ENCODE data around the gene ZNF593. TPM values are rescaled to one million over a fixed set of nuclear protein-coding genes. Genes with fewer than 3 reads are reported as not detected.

The ZNF593 gene
- total and polyA plus RNA-seq, 9 of the 15 experiments (the other 6 are each of a cell fraction or from before 2014, with no cell fraction given), result 9.8 to 334 (median 48.2) TPM

DNA sequence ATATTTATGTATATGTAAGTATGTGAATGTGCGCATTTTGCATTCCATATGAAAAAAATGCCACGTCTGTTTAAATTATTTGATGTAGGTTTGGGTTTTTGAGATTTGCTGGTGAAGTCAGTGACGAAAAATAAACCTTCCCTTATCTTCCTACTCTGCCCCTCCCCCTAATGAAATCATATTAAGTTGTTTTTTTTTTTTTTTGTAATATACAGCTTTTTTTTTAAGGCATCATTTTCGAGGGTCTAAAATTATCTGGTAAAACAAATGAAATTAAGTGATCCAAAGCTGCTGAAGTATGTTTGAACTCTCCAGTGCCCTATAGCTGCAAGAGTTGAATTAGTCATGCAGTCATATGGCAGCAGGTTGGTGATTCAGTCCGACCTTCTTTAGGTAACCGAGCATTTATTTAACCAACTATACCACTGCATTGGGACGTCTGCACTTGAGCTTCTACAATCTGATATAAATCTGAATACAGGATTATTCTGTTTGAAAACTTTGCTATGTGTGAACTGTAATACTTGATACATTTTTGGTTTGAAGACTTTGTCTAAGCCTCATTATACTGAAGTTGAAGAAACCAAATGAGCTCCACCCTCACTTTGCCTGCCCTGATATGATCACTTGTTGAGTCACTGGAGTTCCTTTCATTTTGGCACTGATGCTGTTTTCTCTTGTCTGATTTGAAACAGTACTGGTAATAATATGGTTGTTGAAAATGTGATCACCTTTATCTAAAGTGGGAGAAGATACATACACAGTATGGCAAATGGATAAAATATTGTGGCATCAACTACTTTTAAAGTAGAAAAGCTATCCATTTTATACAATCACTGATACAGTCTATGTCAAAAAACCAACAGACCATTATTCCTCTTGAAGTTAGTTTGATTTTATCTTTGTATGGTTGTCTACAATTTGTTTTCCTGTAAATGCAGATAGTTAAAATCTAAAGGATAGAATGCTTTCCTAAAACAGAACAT lies 46.4 kb upstream of the ZNF593 start (continued):
- TF ChIP-seq ILK (tag; IDR thresholded peaks at IDR 0.05; ENCODE audit: borderline replicate concordance, low read depth), result no peak
- peak; percentile 53 for TF ChIP-seq SMAD4 (CRISPR knock-in tag; conservative IDR thresholded peaks at IDR 0.05)
- TF ChIP-seq PCBP1 (IDR thresholded peaks at IDR 0.05; ENCODE audit: low read depth, low read length, poor library complexity, severe bottlenecking), result no peak
- TF ChIP-seq, protein P1, sequence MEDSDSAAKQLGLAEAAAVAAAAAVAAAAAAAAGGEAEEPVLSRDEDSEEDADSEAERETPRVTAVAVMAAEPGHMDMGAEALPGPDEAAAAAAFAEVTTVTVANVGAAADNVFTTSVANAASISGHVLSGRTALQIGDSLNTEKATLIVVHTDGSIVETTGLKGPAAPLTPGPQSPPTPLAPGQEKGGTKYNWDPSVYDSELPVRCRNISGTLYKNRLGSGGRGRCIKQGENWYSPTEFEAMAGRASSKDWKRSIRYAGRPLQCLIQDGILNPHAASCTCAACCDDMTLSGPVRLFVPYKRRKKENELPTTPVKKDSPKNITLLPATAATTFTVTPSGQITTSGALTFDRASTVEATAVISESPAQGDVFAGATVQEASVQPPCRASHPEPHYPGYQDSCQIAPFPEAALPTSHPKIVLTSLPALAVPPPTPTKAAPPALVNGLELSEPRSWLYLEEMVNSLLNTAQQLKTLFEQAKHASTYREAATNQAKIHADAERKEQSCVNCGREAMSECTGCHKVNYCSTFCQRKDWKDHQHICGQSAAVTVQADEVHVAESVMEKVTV (CRISPR knock-in tag; IDR thresholded peaks at IDR 0.05), result no peak
- TF ChIP-seq BCOR (IDR thresholded peaks at IDR 0.05), result no peak
- 0 out of 2 replicates have a peak, but pooled peaks have one; percentile 25 for TF ChIP-seq ZKSCAN1 (IDR thresholded peaks at IDR 0.05; ENCODE audit: low read depth, low read length)
- TF ChIP-seq CBFA2T3 (IDR thresholded peaks at IDR 0.05), result peak; percentile 81
- no peak for TF ChIP-seq WHSC1 (IDR thresholded peaks at IDR 0.05; ENCODE audit: low read length)
- TF ChIP-seq NFATC3 (IDR thresholded peaks at IDR 0.05), result no peak
- TF ChIP-seq ARNT (IDR thresholded peaks at IDR 0.05), result peak; percentile 21 to 62; a peak in 1 of 4 replicates
- 0 out of 2 replicates have a peak, but pooled peaks have one; percentile 54 for TF ChIP-seq POLR2H (tag; IDR thresholded peaks at IDR 0.05; ENCODE audit: low read depth)
- no peak for TF ChIP-seq ZNF431 (CRISPR knock-in tag; IDR thresholded peaks at IDR 0.05)
- TF ChIP-seq, protein P2, sequence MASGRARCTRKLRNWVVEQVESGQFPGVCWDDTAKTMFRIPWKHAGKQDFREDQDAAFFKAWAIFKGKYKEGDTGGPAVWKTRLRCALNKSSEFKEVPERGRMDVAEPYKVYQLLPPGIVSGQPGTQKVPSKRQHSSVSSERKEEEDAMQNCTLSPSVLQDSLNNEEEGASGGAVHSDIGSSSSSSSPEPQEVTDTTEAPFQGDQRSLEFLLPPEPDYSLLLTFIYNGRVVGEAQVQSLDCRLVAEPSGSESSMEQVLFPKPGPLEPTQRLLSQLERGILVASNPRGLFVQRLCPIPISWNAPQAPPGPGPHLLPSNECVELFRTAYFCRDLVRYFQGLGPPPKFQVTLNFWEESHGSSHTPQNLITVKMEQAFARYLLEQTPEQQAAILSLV (tag; IDR thresholded peaks at IDR 0.05), result peak; percentile 32; the same call in 1 of the 2 replicates
- TF ChIP-seq RBM15 (IDR thresholded peaks at IDR 0.05; ENCODE audit: insufficient read depth, low read length), result no peak
- TF ChIP-seq, protein P3, sequence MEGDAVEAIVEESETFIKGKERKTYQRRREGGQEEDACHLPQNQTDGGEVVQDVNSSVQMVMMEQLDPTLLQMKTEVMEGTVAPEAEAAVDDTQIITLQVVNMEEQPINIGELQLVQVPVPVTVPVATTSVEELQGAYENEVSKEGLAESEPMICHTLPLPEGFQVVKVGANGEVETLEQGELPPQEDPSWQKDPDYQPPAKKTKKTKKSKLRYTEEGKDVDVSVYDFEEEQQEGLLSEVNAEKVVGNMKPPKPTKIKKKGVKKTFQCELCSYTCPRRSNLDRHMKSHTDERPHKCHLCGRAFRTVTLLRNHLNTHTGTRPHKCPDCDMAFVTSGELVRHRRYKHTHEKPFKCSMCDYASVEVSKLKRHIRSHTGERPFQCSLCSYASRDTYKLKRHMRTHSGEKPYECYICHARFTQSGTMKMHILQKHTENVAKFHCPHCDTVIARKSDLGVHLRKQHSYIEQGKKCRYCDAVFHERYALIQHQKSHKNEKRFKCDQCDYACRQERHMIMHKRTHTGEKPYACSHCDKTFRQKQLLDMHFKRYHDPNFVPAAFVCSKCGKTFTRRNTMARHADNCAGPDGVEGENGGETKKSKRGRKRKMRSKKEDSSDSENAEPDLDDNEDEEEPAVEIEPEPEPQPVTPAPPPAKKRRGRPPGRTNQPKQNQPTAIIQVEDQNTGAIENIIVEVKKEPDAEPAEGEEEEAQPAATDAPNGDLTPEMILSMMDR (IDR thresholded peaks at IDR 0.05 in 2 of 3, conservative IDR thresholded peaks at IDR 0.05 in 1 of 3; ENCODE audit: insufficient read depth in 2 of 3, low read depth in 1 of 3, low read length in 3 of 3), result no peak; a peak in 1 of 6 replicates
- TF ChIP-seq, protein P4, sequence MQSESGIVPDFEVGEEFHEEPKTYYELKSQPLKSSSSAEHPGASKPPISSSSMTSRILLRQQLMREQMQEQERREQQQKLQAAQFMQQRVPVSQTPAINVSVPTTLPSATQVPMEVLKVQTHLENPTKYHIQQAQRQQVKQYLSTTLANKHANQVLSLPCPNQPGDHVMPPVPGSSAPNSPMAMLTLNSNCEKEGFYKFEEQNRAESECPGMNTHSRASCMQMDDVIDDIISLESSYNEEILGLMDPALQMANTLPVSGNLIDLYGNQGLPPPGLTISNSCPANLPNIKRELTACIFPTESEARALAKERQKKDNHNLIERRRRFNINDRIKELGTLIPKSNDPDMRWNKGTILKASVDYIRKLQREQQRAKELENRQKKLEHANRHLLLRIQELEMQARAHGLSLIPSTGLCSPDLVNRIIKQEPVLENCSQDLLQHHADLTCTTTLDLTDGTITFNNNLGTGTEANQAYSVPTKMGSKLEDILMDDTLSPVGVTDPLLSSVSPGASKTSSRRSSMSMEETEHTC (IDR thresholded peaks at IDR 0.05), result peak; percentile 69; the same call in 1 of the 2 replicates
- TF ChIP-seq TAF9B (IDR thresholded peaks at IDR 0.05; ENCODE audit: partially characterized antibody), result peak; percentile 66
- TF ChIP-seq SMARCB1 (IDR thresholded peaks at IDR 0.05; ENCODE audit: insufficient read length, low read depth), result peak; percentile 85
- no peak for TF ChIP-seq HMG20B (CRISPR knock-in tag; IDR thresholded peaks at IDR 0.05)
- no peak for TF ChIP-seq ZNF174 (CRISPR knock-in tag; IDR thresholded peaks at IDR 0.05)
- TF ChIP-seq, protein P5, sequence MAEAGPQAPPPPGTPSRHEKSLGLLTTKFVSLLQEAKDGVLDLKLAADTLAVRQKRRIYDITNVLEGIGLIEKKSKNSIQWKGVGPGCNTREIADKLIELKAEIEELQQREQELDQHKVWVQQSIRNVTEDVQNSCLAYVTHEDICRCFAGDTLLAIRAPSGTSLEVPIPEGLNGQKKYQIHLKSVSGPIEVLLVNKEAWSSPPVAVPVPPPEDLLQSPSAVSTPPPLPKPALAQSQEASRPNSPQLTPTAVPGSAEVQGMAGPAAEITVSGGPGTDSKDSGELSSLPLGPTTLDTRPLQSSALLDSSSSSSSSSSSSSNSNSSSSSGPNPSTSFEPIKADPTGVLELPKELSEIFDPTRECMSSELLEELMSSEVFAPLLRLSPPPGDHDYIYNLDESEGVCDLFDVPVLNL (CRISPR knock-in tag; IDR thresholded peaks at IDR 0.05; ENCODE audit: low read depth), result no peak
